Ovary (tissue), 3 donors: ENCODE measurements around the gene SMARCD1.

Experiments used
- CTCF ChIP-seq, 3 donors: fragments of 450-650 bp in 2 of 3; fragments of 200-600 bp in 1 of 3; IDR thresholded peaks; one replicate each; pipeline versions ENCODE4 v1.5.1 to v1.8.0; 2016 to 2022; ENCODE audit warnings: antibody characterized with exemption in 3 of 3, mild to moderate bottlenecking in 1 of 3
- EP300 ChIP-seq: sonication (generic); formaldehyde crosslinking; IDR thresholded peaks from one replicate; pipeline ENCODE4 v1.6.1; 2017; ENCODE audit warnings: antibody characterized with exemption
- POLR2A ChIP-seq: fragments of 450-650 bp; IDR thresholded peaks from one replicate; pipeline ENCODE4 v1.6.1; 2017; ENCODE audit warnings: antibody characterized with exemption, mild to moderate bottlenecking, moderate library complexity
- donor health status: DM: no; HTN: no; CAD: no.

GRCh38 chr12:50089730-50090129, 4.6 kb downstream of the SMARCD1 start:
- no peak for TF ChIP-seq POLR2A
- TF ChIP-seq CTCF (IDR thresholded peaks at IDR 0.05) = no peak
- no peak for TF ChIP-seq EP300
